Osteocyte (in vitro differentiated cells): ENCODE results near the gene CETN1. TPM values are rescaled to one million over a fixed set of nuclear protein-coding genes. Genes with fewer than 3 reads are reported as not detected.
A peak's percentile ranks its signal among the peaks of the same experiment; 100 is the strongest.

Experiments used
- DNase-seq: peaks from one replicate; pipeline ENCODE4 v3.0.0; 2021; ENCODE audit warnings: mixed read lengths; ENCODE audit not compliant: unreplicated experiment; ENCODE audit errors: extremely low spot score
- H3K27ac Mint-ChIP-seq: one replicate; pipeline ENCODE4 v1.8.0; 2021; ENCODE audit warnings: mild to moderate bottlenecking, mixed read lengths; ENCODE audit not compliant: unreplicated experiment
- H3K27me3 Mint-ChIP-seq: one replicate; pipeline ENCODE4 v1.8.0; 2021; ENCODE audit warnings: mixed read lengths; ENCODE audit not compliant: unreplicated experiment
- H3K36me3 Mint-ChIP-seq: one replicate; pipeline ENCODE4 v1.8.0; 2021; ENCODE audit warnings: mixed read lengths; ENCODE audit not compliant: unreplicated experiment
- H3K4me1 Mint-ChIP-seq: one replicate; pipeline ENCODE4 v1.8.0; 2021; ENCODE audit warnings: mixed read lengths; ENCODE audit not compliant: unreplicated experiment
- H3K4me3 Mint-ChIP-seq: one replicate; pipeline ENCODE4 v1.8.0; 2021; ENCODE audit warnings: mild to moderate bottlenecking, moderate library complexity, mixed read lengths; ENCODE audit not compliant: unreplicated experiment
- H3K9me3 Mint-ChIP-seq: one replicate; pipeline ENCODE4 v1.8.0; 2021; ENCODE audit warnings: mixed read lengths; ENCODE audit not compliant: unreplicated experiment
- total RNA-seq: library from RNA; stranded (reverse); gene quantifications from 2 replicates; pipeline ENCODE4 v1.2.1, GENCODE V29; 2021
- TF ChIP-seq, protein P1 (sequence below): fragments of 200-600 bp; sonication (generic); IDR thresholded peaks from 2 replicates; pipeline ENCODE4 v1.5.0; 2021; ENCODE audit warnings: antibody characterized with exemption, mild to moderate bottlenecking, moderate library complexity

Gene CETN1
- total RNA-seq, 1 donor from 2014 or later: not detected

DNA sequence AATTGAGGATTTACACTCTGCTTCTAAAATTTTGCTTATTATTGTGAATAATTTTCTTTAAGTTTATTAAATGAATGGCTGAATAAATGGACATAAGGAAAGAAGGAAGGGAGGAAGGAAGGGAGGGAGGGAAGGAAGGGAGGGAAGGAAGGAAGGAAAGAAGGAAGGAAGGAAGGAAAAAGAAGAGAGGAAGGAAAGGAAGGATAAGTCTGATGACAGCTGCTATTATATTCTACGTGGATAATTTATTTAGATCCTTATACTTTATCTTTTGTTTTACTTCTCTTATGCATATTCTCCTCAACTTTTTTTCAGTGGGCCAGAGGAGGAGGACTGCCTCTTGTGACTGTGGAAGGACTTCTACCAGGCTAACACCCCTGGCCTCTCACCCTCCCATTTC lies 34.0 kb downstream of the CETN1 start:
- Mint-ChIP-seq H3K9me3 (no peaks in the 10 kb centered on the region), H3K27me3 (peaks cover 6% of the 10 kb centered on the region), H3K4me3 (no peak overlapping the region), H3K27ac (no peak overlapping the region), H3K4me1 (no peaks in the 10 kb centered on the region), H3K36me3 (no peaks in the 10 kb centered on the region)
- TF ChIP-seq, protein P1, sequence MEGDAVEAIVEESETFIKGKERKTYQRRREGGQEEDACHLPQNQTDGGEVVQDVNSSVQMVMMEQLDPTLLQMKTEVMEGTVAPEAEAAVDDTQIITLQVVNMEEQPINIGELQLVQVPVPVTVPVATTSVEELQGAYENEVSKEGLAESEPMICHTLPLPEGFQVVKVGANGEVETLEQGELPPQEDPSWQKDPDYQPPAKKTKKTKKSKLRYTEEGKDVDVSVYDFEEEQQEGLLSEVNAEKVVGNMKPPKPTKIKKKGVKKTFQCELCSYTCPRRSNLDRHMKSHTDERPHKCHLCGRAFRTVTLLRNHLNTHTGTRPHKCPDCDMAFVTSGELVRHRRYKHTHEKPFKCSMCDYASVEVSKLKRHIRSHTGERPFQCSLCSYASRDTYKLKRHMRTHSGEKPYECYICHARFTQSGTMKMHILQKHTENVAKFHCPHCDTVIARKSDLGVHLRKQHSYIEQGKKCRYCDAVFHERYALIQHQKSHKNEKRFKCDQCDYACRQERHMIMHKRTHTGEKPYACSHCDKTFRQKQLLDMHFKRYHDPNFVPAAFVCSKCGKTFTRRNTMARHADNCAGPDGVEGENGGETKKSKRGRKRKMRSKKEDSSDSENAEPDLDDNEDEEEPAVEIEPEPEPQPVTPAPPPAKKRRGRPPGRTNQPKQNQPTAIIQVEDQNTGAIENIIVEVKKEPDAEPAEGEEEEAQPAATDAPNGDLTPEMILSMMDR: no peak
- DNase-seq: no peak

DNA sequence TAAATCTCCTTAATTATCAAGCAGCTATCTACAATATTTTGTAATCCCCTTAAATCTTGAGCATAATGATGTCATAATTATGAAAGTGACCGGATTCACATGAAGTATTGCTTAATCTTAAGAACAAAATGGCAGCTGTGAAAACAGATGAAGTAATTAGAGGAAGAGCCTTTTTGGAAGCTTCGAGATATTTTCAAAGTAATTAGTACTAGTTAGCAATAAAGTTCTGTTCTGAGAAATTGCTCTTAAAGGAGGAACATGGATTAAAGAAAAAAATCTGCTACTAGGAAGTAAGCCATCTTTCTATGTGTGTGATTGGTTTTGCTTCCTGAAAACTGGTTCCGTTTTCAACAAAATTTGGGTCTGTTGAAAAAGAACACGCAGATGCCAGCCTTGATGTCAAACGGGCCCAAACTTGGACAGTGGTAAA lies 34.9 kb downstream of the CETN1 start:
- H3K27me3 Mint-ChIP-seq: peaks cover 15% of the 10 kb centered on the region
- no peak overlapping the region for H3K4me3 Mint-ChIP-seq
- no peaks in the 10 kb centered on the region for H3K36me3 Mint-ChIP-seq
- no peaks in the 10 kb centered on the region for H3K4me1 Mint-ChIP-seq
- H3K9me3 Mint-ChIP-seq: no peaks in the 10 kb centered on the region
- TF ChIP-seq, protein P1: no peak
- no peak for DNase-seq
- H3K27ac Mint-ChIP-seq: no peak overlapping the region

DNA sequence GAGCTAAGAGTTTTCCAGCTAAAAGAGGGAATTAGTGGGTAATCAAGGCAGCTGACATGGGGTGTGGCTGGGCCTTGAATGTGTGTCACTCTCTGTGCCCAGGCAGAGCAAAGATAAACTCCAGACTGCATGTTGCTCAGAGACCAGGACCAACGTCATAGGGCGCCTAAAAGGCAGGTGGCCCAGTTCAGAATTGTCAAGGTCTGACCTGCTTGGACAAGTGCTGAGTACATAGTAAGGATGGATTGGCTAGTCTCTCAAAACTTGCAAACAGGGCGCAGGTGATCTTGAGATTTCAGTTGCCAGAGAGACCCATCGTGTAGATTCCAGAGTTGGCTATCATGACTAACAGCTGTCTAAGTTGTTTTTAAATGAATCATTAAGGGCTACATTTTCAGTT lies 35.6 kb downstream of the CETN1 start:
- DNase-seq: no peak

DNA sequence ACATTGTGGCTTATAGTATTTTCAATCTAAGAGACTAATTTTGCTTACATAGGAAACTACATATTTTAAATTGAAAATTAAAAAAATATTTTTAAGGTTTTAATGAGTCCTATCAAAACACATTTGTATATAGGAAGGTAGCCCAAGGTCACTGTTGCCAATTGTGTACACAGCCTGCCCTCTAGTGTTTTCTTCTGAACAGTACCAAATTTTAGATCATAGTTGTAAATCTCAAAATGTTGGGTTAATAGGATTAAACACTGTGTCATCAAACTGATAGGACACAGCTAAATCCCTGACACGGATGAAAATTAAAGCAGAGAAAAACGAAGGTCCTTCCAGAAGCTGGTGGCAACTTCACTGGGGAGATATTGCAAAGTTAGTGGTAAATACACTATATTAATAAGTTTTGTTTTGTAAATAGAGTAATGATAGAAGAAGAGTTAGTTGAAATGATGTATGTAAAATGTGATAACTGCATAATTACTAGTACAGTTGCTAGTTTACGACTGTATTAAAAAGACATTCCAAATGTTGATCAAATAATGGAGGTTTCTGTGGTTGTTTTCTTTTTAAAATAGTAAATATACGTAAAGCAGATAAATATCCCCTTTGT lies 36.3 kb downstream of the CETN1 start:
- Mint-ChIP-seq H3K4me1 (no peaks in the 10 kb centered on the region), H3K9me3 (no peaks in the 10 kb centered on the region), H3K4me3 (no peak overlapping the region), H3K27me3 (peaks cover 24% of the 10 kb centered on the region), H3K36me3 (no peaks in the 10 kb centered on the region), H3K27ac (no peak overlapping the region)
- no peak for DNase-seq
- TF ChIP-seq, protein P1: peak; percentile 92

More for the DNA sequence above, 35.6 kb downstream of the CETN1 start:
- no peak overlapping the region for H3K4me3 Mint-ChIP-seq
- no peaks in the 10 kb centered on the region for H3K36me3 Mint-ChIP-seq
- no peaks in the 10 kb centered on the region for H3K9me3 Mint-ChIP-seq
- H3K27me3 Mint-ChIP-seq: peaks cover 19% of the 10 kb centered on the region
- TF ChIP-seq, protein P1: no peak
- H3K4me1 Mint-ChIP-seq: no peaks in the 10 kb centered on the region
- no peak overlapping the region for H3K27ac Mint-ChIP-seq

DNA sequence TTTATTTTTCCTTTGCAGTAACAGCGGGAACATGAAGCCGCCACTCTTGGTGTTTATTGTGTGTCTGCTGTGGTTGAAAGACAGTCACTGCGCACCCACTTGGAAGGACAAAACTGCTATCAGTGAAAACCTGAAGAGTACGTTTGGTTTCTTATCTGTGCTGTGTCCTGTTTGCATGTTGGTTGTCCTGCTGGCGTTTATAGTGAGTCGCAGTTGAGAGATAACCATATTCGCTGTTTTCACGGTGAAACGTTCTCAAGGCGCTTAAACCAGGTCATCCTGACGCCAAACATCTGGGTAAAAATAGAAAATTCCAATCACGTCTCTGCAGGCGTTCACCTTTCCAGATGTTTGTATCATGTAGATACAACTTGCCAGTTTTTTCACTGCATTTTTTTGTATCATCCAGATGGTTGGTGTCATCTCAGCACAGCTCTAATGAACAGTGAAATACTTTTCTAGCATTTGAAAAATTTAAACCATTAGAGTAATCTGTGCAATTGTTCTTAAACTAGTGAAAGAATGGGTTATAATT lies 37.9 kb downstream of the CETN1 start:
- Mint-ChIP-seq H3K4me3 (no peak overlapping the region), H3K27me3 (peaks cover 33% of the 10 kb centered on the region), H3K9me3 (no peaks in the 10 kb centered on the region), H3K27ac (no peak overlapping the region), H3K4me1 (no peaks in the 10 kb centered on the region), H3K36me3 (no peaks in the 10 kb centered on the region)
- no peak for DNase-seq
- TF ChIP-seq, protein P1: no peak
